Skin epidermis (tissue), 12 donors: Measurements from ENCODE around the gene EFCAB9.
A peak's percentile ranks its signal among the peaks of the same experiment; 100 is the strongest.

Experiments used
- H3K27ac ChIP-seq, 21 experiments: fragments of 200-600 bp; sonication (generic) in 11 of 21; one replicate each; pipeline ENCODE4 v1.5.0; 2020; ENCODE audit warnings: mild to moderate bottlenecking in 3 of 21, inconsistent platforms in 2 of 21, moderate library complexity in 2 of 21
- H3K4me3 ChIP-seq, 7 experiments: fragments of 200-600 bp; sonication (generic) in 2 of 7; one replicate each; pipeline ENCODE4 v1.5.0; 2020; ENCODE audit warnings: inconsistent platforms in 2 of 7, mild to moderate bottlenecking in 2 of 7, moderate library complexity in 1 of 7

The EFCAB9 gene

DNA sequence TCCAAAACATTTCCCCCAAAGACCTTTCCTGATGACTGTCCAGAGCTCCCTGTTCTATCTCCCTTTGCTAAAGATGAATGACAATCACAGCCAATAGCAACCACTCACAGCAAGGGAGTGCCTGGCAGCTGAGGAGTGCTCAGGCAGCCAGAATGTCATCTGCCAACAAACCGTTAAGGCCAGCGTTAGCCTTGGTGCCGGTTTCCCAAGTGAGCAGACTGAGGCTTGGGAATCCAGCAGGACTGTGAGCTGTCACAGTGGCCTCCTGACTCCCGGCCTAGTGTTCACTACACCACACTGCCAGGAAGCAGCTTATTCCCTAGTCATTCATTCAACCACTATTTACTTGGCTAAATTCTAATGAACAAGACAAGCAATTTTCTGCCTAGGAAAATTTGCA lies 30.6 kb upstream of the EFCAB9 start:
- H3K27ac ChIP-seq = peak overlapping the region in 1 of 21 experiments; percentile 14
- H3K4me3 ChIP-seq = no peak overlapping the region

- Histone ChIP-seq H3K4me3 (no peak overlapping the region), H3K27ac (peak overlapping the region in 2 of 21 experiments; percentile 0 to 30)
Observed at GRCh38 chr5:172164769-172165212, 29.2 kb upstream of the EFCAB9 start.

GRCh38 chr5:172165465-172165864 lies 28.5 kb upstream of the EFCAB9 start:
- no peak overlapping the region for H3K4me3 ChIP-seq
- peak overlapping the region in 1 of 21 experiments; percentile 30 for H3K27ac ChIP-seq

- no peak overlapping the region for H3K4me3 ChIP-seq
- H3K27ac ChIP-seq = no peak overlapping the region
Observed at GRCh38 chr5:172166030-172166826, 27.7 kb upstream of the EFCAB9 start.

- H3K27ac ChIP-seq = peak overlapping the region in 1 of 21 experiments; percentile 35
- no peak overlapping the region for H3K4me3 ChIP-seq
Observed at GRCh38 chr5:172167895-172168294, 26.1 kb upstream of the EFCAB9 start.

GRCh38 chr5:172168311-172168710 lies 25.7 kb upstream of the EFCAB9 start:
- Histone ChIP-seq H3K27ac (peak overlapping the region in 3 of 21 experiments; percentile 14 to 42 (median 35)), H3K4me3 (no peak overlapping the region)

DNA sequence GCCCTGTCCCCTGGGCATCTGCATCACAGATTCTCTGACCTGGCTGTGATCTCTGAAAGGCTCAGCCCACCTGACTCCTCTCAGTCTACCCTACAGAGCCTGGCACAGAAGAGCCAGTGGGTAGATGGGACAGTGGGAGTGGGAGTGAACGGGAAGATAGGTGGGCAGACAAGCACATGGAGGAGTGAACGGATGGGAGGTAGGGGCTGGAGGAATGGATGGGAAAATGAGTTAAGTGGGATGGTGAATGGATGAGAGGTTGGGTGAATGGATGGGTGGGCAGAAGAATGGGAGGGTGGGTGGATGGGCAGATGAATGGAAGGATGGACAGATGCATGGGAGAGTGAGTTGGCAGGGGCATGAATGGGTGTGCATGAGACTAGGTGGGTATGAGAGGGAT lies 24.8 kb upstream of the EFCAB9 start:
- no peak overlapping the region for H3K4me3 ChIP-seq
- peak overlapping the region in 1 of 21 experiments; percentile 42 for H3K27ac ChIP-seq

- no peak overlapping the region for H3K4me3 ChIP-seq
- H3K27ac ChIP-seq = peak overlapping the region in 2 of 21 experiments; percentile 14 to 15
Observed at GRCh38 chr5:172170251-172170701, 23.7 kb upstream of the EFCAB9 start.

- H3K27ac ChIP-seq = peak overlapping the region in 1 of 21 experiments; percentile 15
- no peak overlapping the region for H3K4me3 ChIP-seq
Observed at GRCh38 chr5:172171118-172171517, 22.9 kb upstream of the EFCAB9 start.

DNA sequence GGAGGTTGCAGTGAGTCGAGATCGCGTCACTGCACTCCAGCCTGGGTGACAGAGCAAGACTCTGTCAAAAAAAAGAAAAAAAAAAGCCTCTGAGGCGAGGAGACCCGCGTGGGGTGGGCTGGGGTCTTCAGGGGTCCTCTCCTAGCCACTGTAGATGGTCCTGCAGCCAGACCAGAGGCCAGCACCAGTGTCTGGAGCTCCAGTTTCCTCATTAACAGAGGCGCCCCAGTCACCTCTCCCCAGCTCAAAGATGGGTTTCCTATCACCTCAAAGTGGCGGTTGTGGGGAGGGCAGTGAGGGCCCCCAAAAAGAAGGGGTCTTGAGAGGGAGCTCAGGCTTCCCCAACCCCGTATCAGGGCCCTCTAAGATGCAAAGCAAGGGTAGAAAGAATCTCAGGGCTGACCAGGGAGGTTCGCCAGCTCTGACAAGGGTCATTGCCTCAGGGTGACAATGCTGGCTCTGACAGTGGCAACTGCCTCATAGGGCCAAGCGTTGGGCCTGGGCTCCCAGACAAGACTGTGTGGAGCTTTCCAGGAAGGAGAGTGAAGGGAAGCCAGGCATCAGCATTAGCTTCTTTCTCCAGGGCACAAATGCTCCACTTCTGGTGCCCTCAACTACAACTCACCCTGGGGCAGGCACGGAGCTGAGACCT lies 20.9 kb upstream of the EFCAB9 start:
- Histone ChIP-seq H3K27ac (peak overlapping the region in 11 of 21 experiments; percentile 13 to 93 (median 81)), H3K4me3 (no peak overlapping the region)

- Histone ChIP-seq H3K4me3 (peak overlapping the region in 2 of 7 experiments; percentile 29 to 34), H3K27ac (peak overlapping the region in 12 of 21 experiments; percentile 13 to 93 (median 78))
Observed at GRCh38 chr5:172173564-172174153, 20.3 kb upstream of the EFCAB9 start.

GRCh38 chr5:172175263-172175719 lies 18.7 kb upstream of the EFCAB9 start:
- peak overlapping the region in 16 of 21 experiments; percentile 44 to 93 (median 74) for H3K27ac ChIP-seq
- peak overlapping the region in 6 of 7 experiments; percentile 15 to 34 (median 23) for H3K4me3 ChIP-seq

DNA sequence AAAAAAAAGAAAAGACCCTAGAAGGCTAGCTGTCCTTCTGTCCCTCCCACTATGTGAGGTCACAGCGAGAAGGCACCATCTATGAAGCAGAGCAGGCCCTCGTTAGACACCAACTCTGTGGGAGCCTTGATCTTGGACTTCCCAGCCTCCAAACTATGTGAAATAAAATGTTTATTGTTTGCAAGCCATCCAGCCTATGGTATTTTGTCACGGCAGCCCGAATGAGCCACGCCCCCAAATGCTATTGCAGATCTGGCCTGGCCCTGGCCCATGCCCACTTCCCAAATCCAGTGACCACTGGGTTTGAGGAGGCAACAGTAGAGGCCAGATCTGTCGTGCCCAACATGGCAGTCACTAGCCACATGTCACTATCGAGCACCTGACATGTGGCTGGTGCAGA lies 16.8 kb upstream of the EFCAB9 start:
- Histone ChIP-seq H3K4me3 (no peak overlapping the region), H3K27ac (peak overlapping the region in 10 of 21 experiments; percentile 4 to 98 (median 84))

- Histone ChIP-seq H3K27ac (peak overlapping the region in 17 of 21 experiments; percentile 62 to 98 (median 84)), H3K4me3 (peak overlapping the region in 2 of 7 experiments; percentile 15 to 23)
Observed at GRCh38 chr5:172178301-172178987, 15.5 kb upstream of the EFCAB9 start.

DNA sequence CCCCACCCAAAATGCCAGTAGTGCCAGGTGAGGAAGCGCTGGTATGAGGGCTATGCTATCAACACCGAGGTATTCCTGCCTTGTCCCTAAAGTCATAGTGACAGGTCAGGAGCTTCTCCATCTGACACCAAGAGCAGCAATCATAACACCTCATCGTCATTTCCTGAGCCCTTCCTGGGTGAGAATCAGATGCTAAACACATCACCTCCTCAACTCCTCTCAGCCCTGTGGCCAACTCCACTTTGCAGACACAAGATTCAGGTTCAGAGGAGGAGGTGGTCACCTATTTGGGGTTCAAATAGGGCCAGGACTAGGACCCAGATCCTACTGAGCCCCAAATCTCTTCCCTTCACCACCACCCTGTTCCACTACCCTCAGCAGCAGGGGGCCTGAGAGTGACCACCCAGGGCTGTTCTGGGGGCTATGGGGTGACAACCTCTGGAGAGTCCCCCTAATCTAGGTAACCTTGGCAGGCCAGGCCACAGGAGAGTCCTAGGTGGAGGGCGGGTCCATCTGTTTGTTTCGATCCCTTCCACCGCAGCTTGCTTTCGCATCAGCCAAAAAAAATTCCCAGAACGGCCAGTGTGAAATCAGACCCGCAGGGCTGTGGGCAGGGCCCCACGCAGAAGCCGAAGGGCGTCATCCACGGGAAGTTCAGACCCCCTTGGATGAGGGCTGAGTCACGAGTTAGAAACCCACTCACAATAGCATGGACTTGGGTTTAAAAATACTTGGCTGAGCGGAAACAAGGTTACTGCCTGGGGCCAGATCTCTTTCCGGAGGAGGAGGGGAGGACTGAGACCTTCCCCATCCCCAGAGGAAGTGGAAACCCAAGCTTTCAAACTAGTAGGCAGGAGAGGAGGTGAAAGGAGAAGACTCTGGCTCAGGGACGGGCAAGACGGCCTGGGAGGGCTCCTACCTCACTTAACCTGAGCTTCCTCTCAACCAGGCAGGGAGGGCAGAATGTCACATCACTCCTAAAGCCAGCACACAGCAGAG lies 14.7 kb upstream of the EFCAB9 start:
- H3K27ac ChIP-seq = peak overlapping the region in 20 of 21 experiments; percentile 62 to 98 (median 82)
- peak overlapping the region in 5 of 7 experiments; percentile 2 to 23 (median 15) for H3K4me3 ChIP-seq

DNA sequence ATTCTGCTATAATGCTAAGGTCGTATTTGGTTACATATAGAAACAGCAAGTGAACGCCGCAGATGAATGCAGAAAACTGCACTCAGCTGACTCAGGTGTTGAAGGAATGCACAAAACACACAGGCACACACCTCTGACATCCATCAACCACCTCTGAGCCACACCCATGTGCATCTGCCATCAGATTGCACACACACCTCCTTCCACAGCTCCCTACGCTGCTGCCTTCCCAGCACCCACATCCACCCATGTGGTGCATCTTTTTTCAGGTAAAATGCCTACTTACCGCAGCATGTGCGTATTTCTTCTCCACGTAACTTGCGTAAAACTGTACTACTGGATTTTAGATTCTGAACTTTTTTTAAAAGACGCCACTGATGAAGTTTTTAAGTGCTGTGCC lies 13.0 kb upstream of the EFCAB9 start:
- Histone ChIP-seq H3K4me3 (no peak overlapping the region), H3K27ac (peak overlapping the region in 10 of 21 experiments; percentile 4 to 98 (median 88))

GRCh38 chr5:172182291-172182690 lies 11.7 kb upstream of the EFCAB9 start:
- H3K4me3 ChIP-seq = no peak overlapping the region
- H3K27ac ChIP-seq = peak overlapping the region in 1 of 21 experiments; percentile 97

- H3K27ac ChIP-seq = peak overlapping the region in 11 of 21 experiments; percentile 32 to 97 (median 89)
- H3K4me3 ChIP-seq = no peak overlapping the region
Observed at GRCh38 chr5:172183881-172184280, 10.1 kb upstream of the EFCAB9 start.
